Neutrophil (primary cell): ENCODE data around the gene DHX8.

Experiments used
- H3K27ac ChIP-seq: fragments of 200-600 bp; sonication (generic); 2 replicates; pipeline ENCODE4 v1.5.1; 2016; ENCODE audit warnings: mild to moderate bottlenecking, moderate library complexity
- H3K27me3 ChIP-seq: fragments of 200-600 bp; sonication (generic); 2 replicates; pipeline ENCODE4 v1.6.0; 2016; ENCODE audit warnings: mild to moderate bottlenecking
- H3K36me3 ChIP-seq: fragments of 200-600 bp; sonication (generic); 2 replicates; pipeline ENCODE4 v1.5.1; 2017
- H3K4me1 ChIP-seq, 2 experiments: fragments of 200-600 bp in 1 of 2; sonication (generic) in 1 of 2; 1 replicate in 1 of 2; 2 replicates in 1 of 2; pipeline versions ENCODE4 v1.5.1 to v1.6.1; 2013 to 2016; ENCODE audit warnings: low read depth in 1 of 2, low read length in 1 of 2, mild to moderate bottlenecking in 1 of 2, moderate library complexity in 1 of 2; ENCODE audit not compliant: control insufficient read depth in 1 of 2, insufficient read depth in 1 of 2
- H3K4me3 ChIP-seq, 2 experiments: fragments of 200-600 bp in 1 of 2; sonication (generic) in 1 of 2; 1 replicate in 1 of 2; 2 replicates in 1 of 2; pipeline ENCODE4 v1.5.1; 2013 to 2016; ENCODE audit warnings: low read depth in 1 of 2, low read length in 1 of 2, mild to moderate bottlenecking in 1 of 2, moderate library complexity in 1 of 2
- H3K9me3 ChIP-seq: fragments of 200-600 bp; sonication (generic); 2 replicates; pipeline ENCODE4 v1.5.1; 2016
- CTCF ChIP-seq: fragments of 200-600 bp; sonication (generic); IDR thresholded peaks from 2 replicates; pipeline ENCODE4 v1.5.1; 2016; ENCODE audit warnings: antibody characterized with exemption

DHX8 gene

GRCh38 chr17:43559161-43559816 is 75.5 kb downstream of the DHX8 start:
- Histone ChIP-seq H3K9me3 (no peaks in the 10 kb centered on the region), H3K27ac (no peak overlapping the region)
- no peak for TF ChIP-seq CTCF

GRCh38 chr17:43560461-43561427 is 77.0 kb downstream of the DHX8 start:
- Histone ChIP-seq H3K27ac (no peak overlapping the region), H3K36me3 (no peaks in the 10 kb centered on the region), H3K9me3 (no peaks in the 10 kb centered on the region), H3K27me3 (peaks cover 54% of the 10 kb centered on the region), H3K4me1 (peaks cover 6 to 7% of the 10 kb centered on the region in 2 experiments), H3K4me3 (no peak overlapping the region)
- no peak for TF ChIP-seq CTCF

More at GRCh38 chr17:43559161-43559816, 75.5 kb downstream of the DHX8 start:
- Histone ChIP-seq H3K4me3 (no peak overlapping the region), H3K27me3 (peaks cover 58% of the 10 kb centered on the region), H3K4me1 (peaks cover 6 to 7% of the 10 kb centered on the region in 2 experiments), H3K36me3 (no peaks in the 10 kb centered on the region)

- no peak overlapping the region for H3K27ac ChIP-seq
- no peak overlapping the region for H3K4me3 ChIP-seq
- H3K9me3 ChIP-seq, result no peaks in the 10 kb centered on the region
- TF ChIP-seq CTCF, result no peak
- no peaks in the 10 kb centered on the region for H3K36me3 ChIP-seq
- peaks cover 54% of the 10 kb centered on the region for H3K27me3 ChIP-seq
- no peaks in the 10 kb centered on the region for H3K4me1 ChIP-seq
These were observed 79.2 kb downstream of the DHX8 start for GRCh38 chr17:43562679-43563599.

GRCh38 chr17:43563600-43564594 is 80.1 kb downstream of the DHX8 start:
- Histone ChIP-seq H3K27me3 (peaks cover 54% of the 10 kb centered on the region), H3K9me3 (no peaks in the 10 kb centered on the region), H3K36me3 (no peaks in the 10 kb centered on the region), H3K4me1 (no peaks in the 10 kb centered on the region), H3K4me3 (no peak overlapping the region), H3K27ac (no peak overlapping the region)
- no peak for TF ChIP-seq CTCF
